SKM-1 treated with dmso at 0.1 percent for 144 hours (cell line): ENCODE data around the gene LILRA6.

Experiments
- DNase-seq: peaks from one replicate; lab custom pipeline; 2025; ENCODE audit not compliant: unreplicated experiment; lab: John Stamatoyannopoulos, UW

LILRA6 gene

DNA sequence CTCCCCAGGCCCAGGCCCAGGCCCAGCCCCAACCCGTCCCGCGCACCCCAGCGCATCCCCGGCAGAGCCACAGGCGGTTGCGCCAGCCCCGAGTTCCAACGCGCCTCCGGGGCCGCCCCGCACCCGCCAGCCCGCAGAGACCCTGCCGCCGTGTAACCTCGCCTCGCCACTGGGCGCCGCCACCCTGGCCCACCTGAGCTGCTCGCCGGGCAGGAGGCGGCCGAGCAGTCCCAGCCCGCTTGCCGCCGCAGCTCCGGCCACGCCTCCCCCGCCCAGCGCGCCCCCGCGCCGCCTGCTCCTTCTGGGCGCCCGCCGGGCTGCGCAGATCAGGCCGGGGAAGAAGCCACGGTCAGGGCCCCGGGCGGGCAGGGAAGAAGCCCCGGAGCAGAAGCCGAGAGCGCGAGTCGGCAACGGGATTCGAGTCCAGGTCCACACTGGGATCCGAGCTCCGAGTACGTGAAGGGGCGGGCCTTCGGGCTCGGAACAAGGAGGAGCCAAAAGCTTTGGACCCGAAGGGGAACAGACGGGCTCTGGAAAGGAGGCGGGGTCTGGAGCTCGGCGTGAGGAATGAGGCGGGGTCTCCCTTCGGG lies 53.4 kb downstream of the LILRA6 start, which contains the start of gene MBOAT7:
Gene MBOAT7 (minus strand): TSS at position 436 of the 590 bp plus-strand sequence. CDS start 1,072 bp downstream, outside the sequence.
- peak; percentile 99 for DNase-seq

DNA sequence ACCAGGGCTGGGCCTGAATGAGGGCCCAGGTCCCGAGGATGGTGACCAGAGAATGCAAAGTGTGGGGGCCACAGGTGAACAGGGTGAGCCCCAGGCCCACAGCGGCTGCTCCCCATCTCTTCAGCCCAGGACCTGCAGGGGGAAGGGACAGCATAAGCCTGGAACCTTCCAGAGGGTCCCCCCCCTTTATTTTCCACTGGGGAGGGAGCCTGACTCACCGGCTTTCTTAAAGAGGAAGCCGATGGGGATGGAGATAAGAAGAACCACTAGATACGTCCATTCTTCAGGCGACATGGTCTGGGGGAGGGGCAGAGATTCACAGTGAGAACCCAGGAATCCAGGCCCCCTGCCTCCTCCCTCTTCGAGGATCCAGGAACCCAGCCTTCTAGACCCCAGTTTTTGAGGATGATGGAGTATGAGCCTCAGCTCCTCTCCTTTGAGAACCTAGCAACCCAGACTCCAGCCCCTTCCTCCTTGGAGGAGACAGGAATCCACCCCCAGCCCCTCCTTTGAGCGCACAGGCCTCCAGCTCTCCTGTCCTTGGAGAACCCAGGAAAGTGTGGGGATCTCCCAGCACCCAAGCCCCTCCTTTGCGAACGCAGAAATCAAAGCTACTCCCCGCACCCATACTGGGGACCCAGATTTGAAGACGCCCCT lies 54.2 kb downstream of the LILRA6 start:
- DNase-seq: peak; percentile 32

GRCh38 chr19:54186934-54187381 lies 55.6 kb downstream of the LILRA6 start:
- DNase-seq: no peak
